ENCODE results near the gene FOXP1.

The FOXP1 gene

GRCh38 chr3:71485896-71486295 lies 97.6 kb downstream of the FOXP1 start:
- DNase-seq (ENCODE audit: low spot score), result no peak

GRCh38 chr3:71484452-71484851 lies 99.1 kb downstream of the FOXP1 start:
- no peak for DNase-seq (ENCODE audit: low spot score)

GRCh38 chr3:71484047-71484446 lies 99.5 kb downstream of the FOXP1 start:
- no peak for DNase-seq (ENCODE audit: low spot score)

- DNase-seq (ENCODE audit: low spot score), result no peak
Measured at GRCh38 chr3:71482771-71483170, 100.8 kb downstream of the FOXP1 start.

GRCh38 chr3:71478568-71478967 lies 105.0 kb downstream of the FOXP1 start:
- DNase-seq (ENCODE audit: low spot score), result peak; percentile 78

- DNase-seq (ENCODE audit: low spot score), result no peak
Measured at GRCh38 chr3:71476950-71477349, 106.6 kb downstream of the FOXP1 start.

- DNase-seq (ENCODE audit: low spot score), result no peak
Measured at GRCh38 chr3:71469138-71469435, 114.4 kb downstream of the FOXP1 start.

- DNase-seq (ENCODE audit: low spot score), result no peak
Measured at GRCh38 chr3:71468311-71469137, 115.0 kb downstream of the FOXP1 start.

- DNase-seq (ENCODE audit: low spot score), result no peak
Measured at GRCh38 chr3:71466483-71466882, 117.0 kb downstream of the FOXP1 start.

- DNase-seq (ENCODE audit: low spot score), result no peak
Measured at GRCh38 chr3:71465371-71466036, 118.0 kb downstream of the FOXP1 start.

- no peak for DNase-seq (ENCODE audit: low spot score)
Measured at GRCh38 chr3:71464613-71465012, 118.9 kb downstream of the FOXP1 start.

GRCh38 chr3:71463617-71464016 lies 119.9 kb downstream of the FOXP1 start:
- DNase-seq (ENCODE audit: low spot score), result no peak

- DNase-seq (ENCODE audit: low spot score), result no peak
Measured at GRCh38 chr3:71462586-71462985, 120.9 kb downstream of the FOXP1 start.

GRCh38 chr3:71461749-71462483 lies 121.6 kb downstream of the FOXP1 start:
- DNase-seq (ENCODE audit: low spot score), result no peak

GRCh38 chr3:71461114-71461513 lies 122.4 kb downstream of the FOXP1 start:
- DNase-seq (ENCODE audit: low spot score), result no peak

- DNase-seq (ENCODE audit: low spot score), result no peak
Measured at GRCh38 chr3:71458895-71459294, 124.6 kb downstream of the FOXP1 start.

- DNase-seq (ENCODE audit: low spot score), result no peak
Measured at GRCh38 chr3:71456826-71457225, 126.7 kb downstream of the FOXP1 start.

- DNase-seq (ENCODE audit: low spot score), result peak; percentile 45
Measured at GRCh38 chr3:71456156-71456555, 127.4 kb downstream of the FOXP1 start.

GRCh38 chr3:71454512-71455403 lies 128.8 kb downstream of the FOXP1 start:
- DNase-seq (ENCODE audit: low spot score), result peak; percentile 66

- no peak for DNase-seq (ENCODE audit: low spot score)
Measured at GRCh38 chr3:71453822-71454511, 129.6 kb downstream of the FOXP1 start.

GRCh38 chr3:71453319-71453718 lies 130.2 kb downstream of the FOXP1 start:
- DNase-seq (ENCODE audit: low spot score), result no peak

Data from CD4-positive, alpha-beta T cell treated with Interleukin-15 for 4 hours (primary cell).